HCEC 1CT (cell line): ENCODE measurements around the gene KCNT2.

ENCODE experiments used
- DNase-seq: peaks from one replicate; pipeline ENCODE4 v3.0.0-alpha.2; 2017

KCNT2 gene

GRCh38 chr1:196385109-196385508 lies 223.1 kb downstream of the KCNT2 start:
- DNase-seq, result no peak

DNA sequence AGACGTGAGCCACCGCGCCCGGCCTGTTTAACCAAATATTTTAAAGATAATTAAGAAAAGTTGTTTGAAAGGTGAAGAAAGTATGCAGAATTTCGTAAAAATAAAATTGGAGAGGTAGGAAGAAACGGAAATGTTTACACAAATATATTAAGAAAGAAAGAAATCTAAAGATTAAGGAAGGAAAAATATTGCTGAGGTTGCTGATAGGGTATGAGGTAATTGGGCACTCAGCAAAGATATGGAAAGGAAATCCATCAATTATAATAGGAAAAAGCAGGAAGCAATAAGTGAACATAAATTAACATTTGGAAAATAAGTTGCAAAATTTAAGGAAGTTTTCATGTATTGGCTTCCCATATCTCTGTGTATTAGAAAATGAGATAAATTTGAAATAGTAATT lies 225.9 kb downstream of the KCNT2 start:
- no peak for DNase-seq

DNA sequence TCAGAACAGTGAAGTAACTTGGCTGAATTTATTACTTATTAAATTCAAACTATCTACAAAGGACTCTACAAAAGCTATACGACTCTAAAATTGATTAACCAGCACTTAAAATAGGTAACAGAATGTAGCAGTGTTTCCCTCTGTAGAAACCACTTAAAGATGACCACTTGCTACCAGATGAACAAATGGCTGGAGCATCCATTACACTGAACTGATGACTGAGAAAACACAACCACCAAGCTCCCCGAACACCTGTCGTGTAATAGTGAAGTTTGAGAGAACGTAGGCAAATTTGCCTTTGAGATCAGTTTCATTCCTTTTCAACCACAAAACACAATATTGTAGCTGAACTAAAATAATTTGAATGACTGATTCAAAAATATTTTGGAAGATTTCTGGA lies 226.7 kb downstream of the KCNT2 start:
- DNase-seq, result no peak

- no peak for DNase-seq
Observed at GRCh38 chr1:196380316-196380715, 227.9 kb downstream of the KCNT2 start.

DNA sequence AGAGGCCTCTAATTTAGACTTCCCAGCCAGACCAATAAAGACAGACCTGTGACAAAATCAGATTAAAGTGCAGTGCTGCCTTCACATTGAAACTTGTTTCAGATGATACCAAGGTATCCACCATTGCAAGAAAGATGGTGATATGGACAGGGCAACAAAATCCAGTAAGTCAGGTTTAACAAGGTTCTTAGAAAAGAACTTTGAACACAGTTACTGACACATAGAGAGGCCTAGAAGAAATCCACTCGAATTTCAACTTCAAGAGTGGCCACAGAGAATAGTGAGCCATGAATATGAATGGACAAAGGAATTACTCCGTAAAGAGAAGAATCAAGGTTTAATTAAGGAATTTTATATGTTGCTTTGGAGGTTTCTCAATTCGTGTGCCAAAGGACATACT lies 230.4 kb downstream of the KCNT2 start:
- no peak for DNase-seq

- DNase-seq, result no peak
Observed at GRCh38 chr1:196376630-196377328, 231.5 kb downstream of the KCNT2 start.

DNA sequence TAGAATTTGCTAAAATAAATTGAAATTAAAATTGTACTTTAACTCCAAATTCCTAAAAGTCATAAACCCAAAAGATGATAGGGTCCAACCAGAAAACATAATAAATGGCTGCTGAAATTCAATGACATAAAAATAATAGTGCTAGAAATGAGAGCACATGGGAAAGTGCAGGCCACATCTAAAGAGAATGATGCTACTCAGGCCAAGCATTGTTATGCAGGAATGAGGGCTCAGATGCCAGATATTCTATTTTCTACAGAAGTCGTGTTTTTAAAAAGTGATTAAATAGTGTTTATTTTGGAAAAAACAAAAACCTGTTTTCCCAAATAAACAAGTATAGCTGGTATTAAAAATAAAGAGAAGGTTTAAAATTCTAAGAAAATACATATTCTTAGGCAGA lies 234.4 kb downstream of the KCNT2 start:
- DNase-seq, result no peak

- peak; percentile 43 for DNase-seq
Observed at GRCh38 chr1:196372896-196373536, 235.2 kb downstream of the KCNT2 start.

DNA sequence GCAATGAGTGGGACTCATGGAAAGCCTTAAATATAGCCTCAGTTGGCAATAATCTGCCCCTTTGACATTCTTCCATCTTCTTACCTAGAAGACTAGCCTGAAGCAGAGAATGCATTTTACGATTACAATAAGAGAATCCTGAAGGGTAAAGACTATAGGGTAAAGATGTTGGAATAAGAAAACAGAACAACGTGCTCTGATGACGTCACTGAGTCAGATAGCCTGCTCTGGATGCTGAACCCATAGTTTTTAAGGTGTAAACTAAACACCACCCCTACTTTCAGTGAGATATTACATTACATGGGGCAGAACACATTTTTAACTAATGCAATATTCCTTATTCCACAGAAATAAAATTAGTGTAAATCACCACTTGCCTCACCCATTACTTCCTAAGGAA lies 240.4 kb downstream of the KCNT2 start:
- no peak for DNase-seq

GRCh38 chr1:196366817-196367495 lies 241.3 kb downstream of the KCNT2 start:
- DNase-seq, result no peak

- DNase-seq, result peak; percentile 4
Observed at GRCh38 chr1:196361112-196361714, 247.0 kb downstream of the KCNT2 start.

DNA sequence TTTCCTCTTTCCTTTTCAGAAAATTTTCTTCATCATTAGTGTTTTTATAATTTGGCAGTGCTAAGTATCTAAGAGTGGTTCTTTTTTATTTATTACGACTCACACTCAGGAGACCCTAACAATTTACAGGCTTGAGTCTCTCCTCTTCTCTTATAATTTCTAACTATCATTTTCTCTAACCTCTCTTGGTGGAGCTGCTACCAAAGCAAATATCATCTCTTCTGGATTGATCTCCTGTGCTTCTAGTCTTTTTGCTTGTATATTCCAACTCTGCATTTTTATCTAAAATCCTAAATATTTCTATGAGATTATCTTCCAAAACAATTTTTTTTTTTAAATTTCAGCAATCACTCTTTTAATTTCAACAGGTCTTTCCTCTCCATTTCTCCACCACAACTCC lies 250.3 kb downstream of the KCNT2 start:
- DNase-seq, result no peak

DNA sequence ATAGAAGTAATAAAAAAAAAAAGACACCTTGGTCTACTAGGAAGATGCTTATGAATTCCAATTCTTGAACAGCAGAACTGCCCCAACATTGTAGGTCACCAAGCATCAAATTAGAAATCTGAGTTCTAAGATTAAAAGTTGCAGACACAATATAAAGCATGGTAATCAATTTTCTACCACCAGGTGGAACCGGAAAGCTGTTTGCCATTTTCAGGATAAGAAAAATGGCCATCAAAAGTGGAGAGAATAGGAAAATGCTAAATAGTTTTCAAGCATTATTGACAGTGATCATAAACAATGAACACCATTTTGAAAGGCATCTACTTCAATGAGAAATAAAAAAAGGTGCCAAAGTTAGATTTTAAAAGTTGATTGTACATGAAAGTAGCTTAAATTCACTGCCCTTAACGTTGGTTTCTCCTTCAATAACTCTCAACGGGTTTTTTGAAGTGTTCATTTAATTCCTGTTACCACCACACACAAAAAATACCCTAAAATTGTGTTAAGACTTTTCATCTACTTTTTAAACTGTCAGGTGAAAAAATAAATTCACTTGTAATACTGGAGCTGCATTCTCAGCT lies 252.9 kb downstream of the KCNT2 start:
- peak; percentile 30 for DNase-seq

DNA sequence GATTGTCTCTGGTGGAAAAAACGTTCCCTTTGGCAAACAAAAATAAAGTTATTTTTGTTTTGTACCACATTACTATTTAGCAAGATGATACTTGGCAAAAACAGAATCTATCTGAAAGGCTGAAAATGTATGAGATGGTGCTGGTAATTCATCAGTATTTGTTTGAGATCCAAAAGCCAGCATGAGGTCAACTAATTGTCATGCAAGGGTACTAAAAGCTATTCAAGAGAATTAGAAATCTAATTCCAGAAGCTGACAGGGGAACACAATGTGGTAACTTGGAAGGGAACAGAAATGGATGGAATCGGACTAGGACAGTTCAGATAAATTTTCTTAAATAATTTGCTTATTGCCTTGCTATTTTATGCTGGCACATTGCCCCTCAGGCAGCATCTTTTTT lies 263.8 kb downstream of the KCNT2 start:
- DNase-seq, result no peak

DNA sequence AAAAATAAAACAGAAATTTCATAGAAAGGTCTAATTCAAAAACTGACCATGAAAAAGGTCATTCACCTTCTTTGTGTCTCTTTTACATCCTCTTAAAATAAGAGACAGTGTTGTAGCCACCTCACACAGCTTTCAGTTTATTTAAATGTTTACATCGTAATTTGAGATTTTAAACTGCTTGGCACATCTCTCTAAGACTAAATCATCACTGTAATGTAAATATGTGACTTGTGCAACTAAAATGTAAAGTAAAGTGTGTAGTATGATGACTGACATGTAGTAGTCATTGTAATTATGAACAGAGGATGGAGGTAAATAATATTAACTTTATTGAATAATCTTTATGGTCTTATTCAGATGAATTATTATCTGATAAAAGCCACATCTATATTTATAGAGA lies 283.9 kb downstream of the KCNT2 start:
- DNase-seq, result peak; percentile 12

- DNase-seq, result no peak
Observed at GRCh38 chr1:196323869-196324268, 284.4 kb downstream of the KCNT2 start.

- DNase-seq, result no peak
Observed at GRCh38 chr1:196319301-196319700, 288.9 kb downstream of the KCNT2 start.

GRCh38 chr1:196317535-196318522 lies 290.4 kb downstream of the KCNT2 start:
- DNase-seq, result peak; percentile 51

DNA sequence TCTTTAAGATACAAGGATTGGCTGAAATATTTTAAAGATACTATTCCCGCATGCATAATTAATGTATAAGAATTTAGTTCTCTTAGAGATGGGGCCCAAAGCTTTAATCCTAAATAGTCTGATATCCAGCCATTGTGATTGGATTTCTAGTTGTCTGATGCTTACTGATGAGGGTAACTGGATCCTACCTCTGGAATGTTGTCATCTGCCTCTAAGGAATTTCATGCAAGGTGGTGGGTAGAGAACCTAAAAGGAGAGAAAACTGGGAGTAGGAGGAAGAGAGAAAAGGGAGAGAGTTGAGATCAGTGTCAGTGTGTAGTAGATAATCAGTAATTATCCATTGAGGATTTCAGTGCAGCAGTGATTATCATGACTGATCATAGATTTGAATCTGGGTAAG lies 295.5 kb downstream of the KCNT2 start:
- no peak for DNase-seq

GRCh38 chr1:196309386-196309785 lies 298.9 kb downstream of the KCNT2 start:
- peak; percentile 43 for DNase-seq

- no peak for DNase-seq
Observed at GRCh38 chr1:196308176-196308575, 300.1 kb downstream of the KCNT2 start.

GRCh38 chr1:196306421-196306820 lies 301.8 kb downstream of the KCNT2 start:
- DNase-seq, result no peak
